ENCODE results near the gene DCC.

DNA sequence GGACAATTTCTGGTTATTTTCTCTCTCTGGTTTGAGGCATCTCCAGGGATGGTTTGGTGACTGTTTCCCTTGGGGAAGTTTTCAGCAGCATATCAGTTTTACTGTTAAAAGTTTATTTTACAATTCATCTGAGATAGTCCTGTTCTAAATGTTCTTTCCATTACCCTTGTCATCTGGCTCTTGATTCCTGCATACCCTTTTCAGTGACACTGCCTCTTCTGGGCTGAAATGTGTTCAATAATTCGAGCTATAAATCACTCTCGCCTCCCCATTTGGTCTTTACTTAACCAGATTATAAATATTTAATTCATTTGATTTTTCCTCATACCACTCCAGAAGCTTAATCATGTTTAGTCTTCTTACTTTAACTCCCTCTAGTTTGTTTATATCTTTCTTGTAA lies 9.5 kb downstream of the DCC start:
- TF ChIP-seq POLR2A (IDR thresholded peaks at IDR 0.05; ENCODE audit: low read length) (no peak), GATA1 (IDR thresholded peaks at IDR 0.05; ENCODE audit: low read depth, low read length) (no peak)
